H9 (cell line): ENCODE measurements around the gene CHAF1B. TPM values are rescaled to one million over a fixed set of nuclear protein-coding genes. Genes with fewer than 3 reads are reported as not detected.

Experiments used
- DNase-seq: peaks from one replicate; pipeline ENCODE4 v3.0.0-alpha.2; 2017
- H2AFZ ChIP-seq: one replicate; pipeline ENCODE4 v1.6.1; 2013; ENCODE audit warnings: mild to moderate bottlenecking, low read length, control low read depth, moderate library complexity
- H2AK5ac ChIP-seq: 2 replicates; pipeline ENCODE4 v1.6.1; 2013; ENCODE audit warnings: low read length, control low read depth, mixed read lengths; ENCODE audit not compliant: insufficient read length
- H2BK120ac ChIP-seq: one replicate; pipeline ENCODE4 v1.6.1; 2013; ENCODE audit warnings: low read depth, mild to moderate bottlenecking, low read length, control low read depth, inconsistent platforms; ENCODE audit not compliant: poor library complexity, severe bottlenecking
- H2BK12ac ChIP-seq: 2 replicates; pipeline ENCODE4 v1.6.1; 2013; ENCODE audit warnings: low read length, control low read depth, mixed read lengths, low read depth; ENCODE audit not compliant: insufficient read length
- H2BK15ac ChIP-seq: 2 replicates; pipeline ENCODE4 v1.6.1; 2013; ENCODE audit warnings: low read depth, low read length, control low read depth
- H2BK20ac ChIP-seq: one replicate; pipeline ENCODE4 v1.6.1; 2013; ENCODE audit warnings: low read depth, mild to moderate bottlenecking, low read length, control low read depth, inconsistent platforms; ENCODE audit not compliant: poor library complexity, severe bottlenecking
- H2BK5ac ChIP-seq: 2 replicates; pipeline ENCODE4 v1.6.1; 2013; ENCODE audit warnings: low read length, control low read depth, mixed read lengths; ENCODE audit not compliant: insufficient read length
- H3K14ac ChIP-seq: 2 replicates; pipeline ENCODE4 v1.6.1; 2013; ENCODE audit warnings: low read length, control low read depth; ENCODE audit not compliant: insufficient read depth
- H3K18ac ChIP-seq: 2 replicates; pipeline ENCODE4 v1.6.1; 2013; ENCODE audit warnings: low read depth, mild to moderate bottlenecking, mixed read lengths, low read length, control low read depth; ENCODE audit not compliant: insufficient read length
- H3K23ac ChIP-seq: 2 replicates; pipeline ENCODE4 v1.6.1; 2013; ENCODE audit warnings: low read length, control low read depth, mixed read lengths, low read depth; ENCODE audit not compliant: insufficient read length
- H3K23me2 ChIP-seq: 2 replicates; pipeline ENCODE4 v1.6.1; 2013; ENCODE audit warnings: low read depth, mild to moderate bottlenecking, mixed read lengths, low read length, control low read depth; ENCODE audit not compliant: insufficient read length, poor library complexity, severe bottlenecking
- H3K27ac ChIP-seq: 2 replicates; pipeline ENCODE4 v1.5.1; 2013; ENCODE audit warnings: low read length, control low read depth, mixed read lengths, low read depth; ENCODE audit not compliant: insufficient read length
- H3K27me3 ChIP-seq: 2 replicates; pipeline ENCODE4 v1.6.1; 2013; ENCODE audit warnings: low read length, control low read depth, inconsistent platforms; ENCODE audit not compliant: insufficient read depth
- H3K4ac ChIP-seq: 2 replicates; pipeline ENCODE4 v1.6.1; 2013; ENCODE audit warnings: low read depth, mild to moderate bottlenecking, control low read depth, inconsistent platforms, low read length, moderate library complexity
- H3K4me1 ChIP-seq: 2 replicates; pipeline ENCODE4 v1.6.1; 2013; ENCODE audit warnings: low read length, control low read depth, inconsistent platforms; ENCODE audit not compliant: insufficient read depth
- H3K4me2 ChIP-seq: 2 replicates; pipeline ENCODE4 v1.6.1; 2013; ENCODE audit warnings: low read length, control low read depth, mixed read lengths; ENCODE audit not compliant: insufficient read length, insufficient read depth
- H3K56ac ChIP-seq: 2 replicates; pipeline ENCODE4 v1.6.1; 2013; ENCODE audit warnings: low read depth, mild to moderate bottlenecking, mixed read lengths, low read length, control low read depth; ENCODE audit not compliant: insufficient read length
- H3K79me1 ChIP-seq: 2 replicates; pipeline ENCODE4 v1.6.1; 2013; ENCODE audit warnings: low read depth, mild to moderate bottlenecking, moderate library complexity, low read length, control low read depth, inconsistent platforms; ENCODE audit not compliant: insufficient read depth, poor library complexity, severe bottlenecking
- H3K79me2 ChIP-seq: 2 replicates; pipeline ENCODE4 v1.6.1; 2013; ENCODE audit warnings: low read length, control low read depth, inconsistent platforms; ENCODE audit not compliant: insufficient read depth
- H3K9ac ChIP-seq: 2 replicates; pipeline ENCODE4 v1.6.1; 2013; ENCODE audit warnings: low read length, control low read depth, mixed read lengths; ENCODE audit not compliant: insufficient read length; ENCODE audit errors: extremely low read depth
- H3K9me3 ChIP-seq: one replicate; pipeline ENCODE4 v1.6.1; 2013; ENCODE audit warnings: low read depth, low read length, inconsistent platforms; ENCODE audit not compliant: control insufficient read depth
- H3T11ph ChIP-seq: one replicate; pipeline ENCODE4 v1.6.1; 2013; ENCODE audit warnings: mild to moderate bottlenecking, low read length, control low read depth, inconsistent platforms
- H4K20me1 ChIP-seq: one replicate; pipeline ENCODE4 v1.6.1; 2013; ENCODE audit not compliant: control insufficient read depth, insufficient read length, insufficient read depth
- H4K5ac ChIP-seq: 2 replicates; pipeline ENCODE4 v1.6.1; 2013; ENCODE audit warnings: low read depth, mild to moderate bottlenecking, mixed read lengths, low read length, control low read depth; ENCODE audit not compliant: insufficient read length
- H4K8ac ChIP-seq: replicated peaks from 2 replicates; pipeline ENCODE4 v1.6.1; 2013; ENCODE audit warnings: low read length, control low read depth, mixed read lengths, low read depth; ENCODE audit not compliant: insufficient read length
- H4K91ac ChIP-seq: 2 replicates; pipeline ENCODE4 v1.6.1; 2013; ENCODE audit warnings: low read depth, mild to moderate bottlenecking, moderate library complexity, mixed read lengths, low read length, control low read depth; ENCODE audit not compliant: insufficient read length
- H3K27ac Mint-ChIP-seq, 3 experiments: 2 replicates in 2 of 3; 3 replicates in 1 of 3; pipeline ENCODE4 v1.8.0; 2020 to 2021; ENCODE audit warnings: mixed read lengths in 3 of 3, mild to moderate bottlenecking in 1 of 3, moderate library complexity in 1 of 3
- H3K27me3 Mint-ChIP-seq: 2 replicates; pipeline ENCODE4 v1.8.0; 2021; ENCODE audit warnings: low read depth, mild to moderate bottlenecking, moderate library complexity, mixed read lengths
- H3K36me3 Mint-ChIP-seq, 3 experiments: 2 replicates in 2 of 3; 3 replicates in 1 of 3; pipeline ENCODE4 v1.8.0; 2020 to 2021; ENCODE audit warnings: low read depth in 3 of 3, mixed read lengths in 3 of 3; ENCODE audit not compliant: insufficient read depth in 1 of 3
- H3K4me1 Mint-ChIP-seq, 2 experiments: 2 replicates each; pipeline ENCODE4 v1.8.0; 2020; ENCODE audit warnings: mixed read lengths in 2 of 2
- H3K4me3 Mint-ChIP-seq, 2 experiments: 2 replicates in 1 of 2; 3 replicates in 1 of 2; pipeline ENCODE4 v1.8.0; 2020 to 2021; ENCODE audit warnings: mild to moderate bottlenecking in 2 of 2, mixed read lengths in 2 of 2, moderate library complexity in 1 of 2
- H3K9me3 Mint-ChIP-seq, 2 experiments: 2 replicates in 1 of 2; 3 replicates in 1 of 2; pipeline ENCODE4 v1.8.0; 2020; ENCODE audit warnings: mild to moderate bottlenecking in 2 of 2, mixed read lengths in 2 of 2, moderate library complexity in 1 of 2
- CTCF ChIP-seq: fragments of 200-600 bp; sonication (generic); conservative IDR thresholded peaks from 3 replicates; pipeline ENCODE4 v1.8.0; 2021; ENCODE audit warnings: antibody characterized with exemption, mild to moderate bottlenecking
- WGBS: extraction: QIAGEN DNeasy Blood & Tissue Kit; methylation state at CpG from one replicate; pipeline ENCODE4 v1.1.7; 2013; ENCODE audit warnings: missing lambda C conversion rate, low lambda C conversion rate, mixed read lengths; ENCODE audit not compliant: insufficient read length; ENCODE audit errors: extremely low coverage; 5-methylcytosine and 5-hydroxymethylcytosine counted together
- total RNA-seq: library from RNA; stranded (reverse); gene quantifications from 2 replicates; pipeline ENCODE4 v1.2.1, GENCODE V29; 2021

The CHAF1B gene
- total RNA-seq, 1 experiment from 2014 or later = 19.3 TPM

GRCh38 chr21:36424592-36424991, 39.4 kb downstream of the CHAF1B start:
- H3K9ac ChIP-seq = no peak overlapping the region

More at GRCh38 chr21:36424592-36424991, 39.4 kb downstream of the CHAF1B start:
- H4K5ac ChIP-seq = no peak overlapping the region
- no peaks in the 10 kb centered on the region for H3K79me2 ChIP-seq
- H3K4me3 Mint-ChIP-seq = no peak overlapping the region
- no peak for TF ChIP-seq CTCF
- peaks cover 0 to 4% (median 2%) of the 10 kb centered on the region in 3 experiments; a peak in 3 of 7 replicates for H3K36me3 Mint-ChIP-seq
- peaks cover 4% of the 10 kb centered on the region for H4K20me1 ChIP-seq
- no peak overlapping the region for H4K8ac ChIP-seq
- H2AFZ ChIP-seq = no peak overlapping the region
- H3K4me2 ChIP-seq = no peak overlapping the region
- H3K23me2 ChIP-seq = no peaks in the 10 kb centered on the region
- H2BK5ac ChIP-seq = no peak overlapping the region
- H4K91ac ChIP-seq = no peak overlapping the region
- no peak overlapping the region for H2BK15ac ChIP-seq
- H2AK5ac ChIP-seq = no peak overlapping the region
- no peaks in the 10 kb centered on the region for H3K27me3 Mint-ChIP-seq
- no peaks in the 10 kb centered on the region for H3K9me3 ChIP-seq
- H3K14ac ChIP-seq = no peak overlapping the region
- WGBS = no CpG with 5 or more reads among the region's 8 CpGs
- H2BK20ac ChIP-seq = no peak overlapping the region
- no peaks in the 10 kb centered on the region for H3K27me3 ChIP-seq
- no peaks in the 10 kb centered on the region; a peak in 1 of 5 replicates for H3K9me3 Mint-ChIP-seq
- H3K27ac ChIP-seq = no peak overlapping the region
- no peak overlapping the region for H3T11ph ChIP-seq
- H3K23ac ChIP-seq = no peak overlapping the region
- no peak overlapping the region for H2BK12ac ChIP-seq
- H3K79me1 ChIP-seq = no peaks in the 10 kb centered on the region
- no peak overlapping the region for H3K4ac ChIP-seq
- no peak overlapping the region for H3K27ac Mint-ChIP-seq
- H3K4me1 Mint-ChIP-seq = peaks cover 11 to 24% of the 10 kb centered on the region in 2 experiments
- H3K18ac ChIP-seq = no peak overlapping the region
- no peak for DNase-seq
- H3K56ac ChIP-seq = no peak overlapping the region
- no peaks in the 10 kb centered on the region; the same call in 1 of the 2 replicates for H3K4me1 ChIP-seq
- H2BK120ac ChIP-seq = no peak overlapping the region
